OCI-LY1 (cell line): Measurements from ENCODE around the gene ARHGDIG.

ENCODE experiments used
- H2AFZ ChIP-seq: fragments of 200-600 bp; sonication (generic), shearing (Covaris generic); 2 replicates; pipeline ENCODE4 v1.6.0; 2014; ENCODE audit warnings: antibody characterized with exemption, mild to moderate bottlenecking, low read length
- H3F3A ChIP-seq: fragments of 200-600 bp; sonication (generic), shearing (Covaris generic); 2 replicates; pipeline ENCODE4 v1.6.0; 2014; ENCODE audit warnings: mild to moderate bottlenecking, antibody characterized with exemption, low read length, moderate library complexity; ENCODE audit not compliant: insufficient read depth
- H3K27ac ChIP-seq: fragments of 200-600 bp; sonication (generic); 2 replicates; pipeline ENCODE4 v1.5.1; 2014; ENCODE audit warnings: low read length, mixed run types, mild to moderate bottlenecking, low read depth; ENCODE audit not compliant: poor library complexity, severe bottlenecking
- H3K27me3 ChIP-seq: fragments of 200-600 bp; sonication (generic); 2 replicates; pipeline ENCODE4 v1.6.0; 2014; ENCODE audit warnings: antibody characterized with exemption, mild to moderate bottlenecking, low read length, moderate library complexity; ENCODE audit not compliant: insufficient read depth
- H3K36me3 ChIP-seq: fragments of 200-600 bp; sonication (generic); 2 replicates; pipeline ENCODE4 v1.6.1; 2014; ENCODE audit warnings: mild to moderate bottlenecking, antibody characterized with exemption, low read length, moderate library complexity, mixed read lengths; ENCODE audit not compliant: insufficient read depth
- H3K4me1 ChIP-seq: fragments of 200-600 bp; sonication (generic); 2 replicates; pipeline ENCODE4 v1.5.1; 2014; ENCODE audit warnings: mild to moderate bottlenecking, low read length, moderate library complexity; ENCODE audit not compliant: insufficient read depth, severe bottlenecking
- H3K4me2 ChIP-seq: fragments of 200-600 bp; sonication (generic), shearing (Covaris generic); 2 replicates; pipeline ENCODE4 v1.6.1; 2014; ENCODE audit warnings: low read length
- H3K4me3 ChIP-seq: fragments of 200-600 bp; sonication (generic); 2 replicates; pipeline ENCODE4 v1.5.1; 2014; ENCODE audit warnings: low read length, low read depth, mild to moderate bottlenecking, mixed read lengths; ENCODE audit not compliant: poor library complexity, severe bottlenecking
- H3K79me2 ChIP-seq: fragments of 200-600 bp; shearing (Covaris generic); 2 replicates; pipeline ENCODE4 v1.6.1; 2016; ENCODE audit warnings: mixed run types, low read length, mixed read lengths; ENCODE audit not compliant: insufficient read depth
- H3K9ac ChIP-seq: fragments of 200-600 bp; sonication (generic), shearing (Covaris generic); 2 replicates; pipeline ENCODE4 v1.6.1; 2014; ENCODE audit warnings: mild to moderate bottlenecking, low read length, mixed read lengths
- H3K9me2 ChIP-seq: fragments of 200-600 bp; sonication (generic), shearing (Covaris generic); 2 replicates; pipeline ENCODE4 v1.6.1; 2014; ENCODE audit warnings: low read depth, mild to moderate bottlenecking, low read length, mixed read lengths
- H3K9me3 ChIP-seq: fragments of 200-600 bp; shearing (Covaris generic); 2 replicates; pipeline ENCODE4 v1.6.1; 2014; ENCODE audit warnings: low read length, mixed read lengths
- H4K20me1 ChIP-seq: fragments of 200-600 bp; sonication (generic), shearing (Covaris generic); 2 replicates; pipeline ENCODE4 v1.6.0; 2016; ENCODE audit warnings: mild to moderate bottlenecking, low read length; ENCODE audit not compliant: insufficient read depth
- EZH2 ChIP-seq: fragments of 200-600 bp; sonication (generic), shearing (Covaris generic); IDR thresholded peaks from 2 replicates; pipeline ENCODE4 v1.8.0; 2017; ENCODE audit warnings: borderline replicate concordance, mixed run types, mild to moderate bottlenecking, antibody characterized with exemption, low read length, moderate library complexity, mixed read lengths
- TF ChIP-seq, protein P1 (sequence below): fragments of 200-600 bp; sonication (generic), shearing (Covaris generic); IDR thresholded peaks from 2 replicates; pipeline ENCODE4 v1.5.1; 2017; ENCODE audit warnings: mild to moderate bottlenecking, antibody characterized with exemption, low read length, moderate library complexity, mixed read lengths

The ARHGDIG gene

DNA sequence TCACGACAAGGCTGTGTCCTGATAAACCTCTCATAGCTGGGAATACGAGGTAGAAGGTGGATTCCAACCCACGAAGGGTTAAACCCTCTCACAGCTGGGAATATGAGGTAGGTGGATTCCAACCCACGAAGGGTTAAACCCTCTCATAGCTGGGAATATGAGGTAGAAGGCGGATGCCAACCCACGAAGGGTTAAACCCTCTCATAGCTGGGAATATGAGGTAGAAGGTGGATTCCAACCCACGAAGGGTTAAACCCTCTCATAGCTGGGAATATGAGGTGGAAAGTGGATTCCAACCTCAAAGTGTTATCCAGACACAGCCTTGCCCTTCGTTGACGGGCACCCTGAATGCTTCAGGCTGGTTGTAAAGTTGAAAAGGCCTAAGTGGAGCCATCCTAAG is 41.1 kb downstream of the ARHGDIG start:
- Histone ChIP-seq H3K4me2 (no peak overlapping the region), H2AFZ (no peak overlapping the region), H3K9me3 (no peaks in the 10 kb centered on the region), H3K27ac (no peak overlapping the region), H3K36me3 (peaks cover 8% of the 10 kb centered on the region; the same call in 1 of the 2 replicates), H3F3A (no peaks in the 10 kb centered on the region), H3K79me2 (no peaks in the 10 kb centered on the region), H3K9ac (no peak overlapping the region), H3K27me3 (no peaks in the 10 kb centered on the region), H4K20me1 (no peaks in the 10 kb centered on the region), H3K9me2 (no peaks in the 10 kb centered on the region), H3K4me1 (peaks cover 27% of the 10 kb centered on the region), H3K4me3 (no peak overlapping the region)
- no peak for TF ChIP-seq EZH2
- TF ChIP-seq, protein P1, sequence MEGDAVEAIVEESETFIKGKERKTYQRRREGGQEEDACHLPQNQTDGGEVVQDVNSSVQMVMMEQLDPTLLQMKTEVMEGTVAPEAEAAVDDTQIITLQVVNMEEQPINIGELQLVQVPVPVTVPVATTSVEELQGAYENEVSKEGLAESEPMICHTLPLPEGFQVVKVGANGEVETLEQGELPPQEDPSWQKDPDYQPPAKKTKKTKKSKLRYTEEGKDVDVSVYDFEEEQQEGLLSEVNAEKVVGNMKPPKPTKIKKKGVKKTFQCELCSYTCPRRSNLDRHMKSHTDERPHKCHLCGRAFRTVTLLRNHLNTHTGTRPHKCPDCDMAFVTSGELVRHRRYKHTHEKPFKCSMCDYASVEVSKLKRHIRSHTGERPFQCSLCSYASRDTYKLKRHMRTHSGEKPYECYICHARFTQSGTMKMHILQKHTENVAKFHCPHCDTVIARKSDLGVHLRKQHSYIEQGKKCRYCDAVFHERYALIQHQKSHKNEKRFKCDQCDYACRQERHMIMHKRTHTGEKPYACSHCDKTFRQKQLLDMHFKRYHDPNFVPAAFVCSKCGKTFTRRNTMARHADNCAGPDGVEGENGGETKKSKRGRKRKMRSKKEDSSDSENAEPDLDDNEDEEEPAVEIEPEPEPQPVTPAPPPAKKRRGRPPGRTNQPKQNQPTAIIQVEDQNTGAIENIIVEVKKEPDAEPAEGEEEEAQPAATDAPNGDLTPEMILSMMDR, result no peak

DNA sequence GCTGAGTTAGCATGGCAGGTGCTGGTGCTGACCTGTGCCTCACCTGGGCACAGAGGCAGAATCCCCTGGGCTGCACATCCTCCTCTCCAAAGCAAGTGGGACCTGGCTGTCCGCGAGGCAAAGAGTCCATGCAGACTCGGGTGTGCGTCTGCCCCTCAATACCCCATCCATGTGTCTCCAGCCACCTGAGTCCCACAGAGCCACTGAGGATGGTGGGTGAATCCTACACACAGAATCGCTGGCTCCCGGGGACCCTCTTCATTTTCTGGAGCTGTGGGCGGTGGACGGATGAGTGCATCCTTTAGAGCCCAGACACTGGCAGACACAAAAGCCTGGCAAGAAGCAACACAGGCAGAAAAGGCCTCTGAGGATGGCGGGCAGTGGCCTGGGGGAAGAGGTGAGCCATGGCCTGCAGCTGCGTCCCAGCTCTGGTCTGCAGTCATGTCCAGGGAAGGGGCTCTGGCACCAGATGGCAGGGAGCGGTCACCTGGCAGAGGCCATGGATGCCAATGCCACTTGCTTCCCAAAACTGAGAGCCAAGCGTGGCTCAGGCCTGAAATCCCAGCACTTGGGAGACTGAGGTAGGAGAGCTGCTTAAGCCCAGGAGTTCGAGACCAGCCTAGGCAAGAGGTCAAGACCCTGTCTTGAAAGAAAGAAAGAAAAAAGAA is 42.2 kb downstream of the ARHGDIG start:
- H3K9me3 ChIP-seq, result no peaks in the 10 kb centered on the region
- no peak overlapping the region for H3K4me2 ChIP-seq
- H3K4me1 ChIP-seq, result peaks cover 38% of the 10 kb centered on the region
- H3K9ac ChIP-seq, result no peak overlapping the region
- TF ChIP-seq, protein P1, result no peak
- TF ChIP-seq EZH2, result no peak
- no peak overlapping the region for H3K4me3 ChIP-seq
- no peaks in the 10 kb centered on the region for H4K20me1 ChIP-seq
- no peaks in the 10 kb centered on the region for H3K79me2 ChIP-seq
- no peak overlapping the region for H3K27ac ChIP-seq
- no peaks in the 10 kb centered on the region for H3K9me2 ChIP-seq
- no peaks in the 10 kb centered on the region for H3F3A ChIP-seq
- H3K36me3 ChIP-seq, result peaks cover 8% of the 10 kb centered on the region; the same call in 1 of the 2 replicates
- no peaks in the 10 kb centered on the region for H3K27me3 ChIP-seq
- no peak overlapping the region for H2AFZ ChIP-seq

DNA sequence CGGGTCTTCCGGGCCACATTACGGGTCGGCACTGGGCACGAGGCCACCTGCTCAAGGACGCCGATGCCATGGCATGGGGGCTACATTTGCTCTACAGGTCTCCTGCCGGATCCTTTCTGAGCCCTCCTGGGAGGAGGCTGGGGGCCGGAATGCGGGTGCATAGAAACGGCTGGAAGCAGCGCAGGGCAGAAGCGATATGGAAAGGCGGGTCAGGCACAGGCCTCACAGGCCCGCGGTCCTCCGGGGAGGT is 43.7 kb downstream of the ARHGDIG start:
- Histone ChIP-seq H3K4me2 (no peak overlapping the region; the same call in 1 of the 2 replicates), H3K27ac (peak overlapping the region; percentile 75), H3K36me3 (peaks cover under 1% of the 10 kb centered on the region; the same call in 1 of the 2 replicates)

More for the DNA sequence above, 43.7 kb downstream of the ARHGDIG start:
- Histone ChIP-seq H4K20me1 (no peaks in the 10 kb centered on the region), H3K9me3 (no peaks in the 10 kb centered on the region), H2AFZ (no peak overlapping the region), H3K27me3 (no peaks in the 10 kb centered on the region), H3K4me1 (peaks cover 44% of the 10 kb centered on the region), H3K9me2 (no peaks in the 10 kb centered on the region), H3K9ac (no peak overlapping the region), H3K79me2 (no peaks in the 10 kb centered on the region), H3F3A (no peaks in the 10 kb centered on the region), H3K4me3 (no peak overlapping the region)
- TF ChIP-seq, protein P1, result no peak
- no peak for TF ChIP-seq EZH2
